Fibroblast of lung (primary cell): Measurements from ENCODE around the gene CHD2. TPM values are rescaled to one million over a fixed set of nuclear protein-coding genes. Genes with fewer than 3 reads are reported as not detected.
A peak's percentile ranks its signal among the peaks of the same experiment; 100 is the strongest.
"Not testable (repeated sequence)": the region's sequence is repeated elsewhere in the genome, so short reads cannot be mapped to it uniquely, and the experiment has no call there.

Source experiments
- DNase-seq, 2 donors: peaks; one replicate each; pipeline versions ENCODE4 v3.0.0 to v3.0.0-alpha.2; 2010; ENCODE audit warnings: low read depth in 2 of 2
- H2AFZ ChIP-seq: 2 replicates; pipeline ENCODE4 v1.5.1; 2012; ENCODE audit warnings: low read length, control low read depth, inconsistent platforms
- H3K27ac ChIP-seq: 2 replicates; pipeline ENCODE4 v1.5.1; 2011; ENCODE audit warnings: low read length, control low read depth; ENCODE audit not compliant: insufficient read depth
- H3K27me3 ChIP-seq: 2 replicates; pipeline ENCODE4 v1.5.1; 2011; ENCODE audit warnings: mild to moderate bottlenecking, low read length; ENCODE audit not compliant: control insufficient read depth, insufficient read depth
- H3K36me3 ChIP-seq: 2 replicates; pipeline ENCODE4 v1.5.1; 2011; ENCODE audit warnings: low read length; ENCODE audit not compliant: control insufficient read depth, insufficient read depth
- H3K4me1 ChIP-seq: 2 replicates; pipeline ENCODE4 v1.5.1; 2011; ENCODE audit warnings: low read length; ENCODE audit not compliant: control insufficient read depth, insufficient read depth; ENCODE audit errors: extremely low read depth
- H3K4me2 ChIP-seq: 2 replicates; pipeline ENCODE4 v1.5.1; 2011; ENCODE audit warnings: low read length, control low read depth; ENCODE audit not compliant: insufficient read depth; ENCODE audit errors: extremely low read depth
- H3K4me3 ChIP-seq, 4 experiments: fragments of 200-600 bp in 1 of 4; sonication (generic) in 1 of 4; replicated peaks in 1 of 4; 2 replicates each; pipeline ENCODE4 v1.5.1; 2011 to 2016; ENCODE audit warnings: low read length in 4 of 4, low read depth in 3 of 4, mild to moderate bottlenecking in 3 of 4, control low read depth in 2 of 4, inconsistent platforms in 1 of 4, mixed read lengths in 1 of 4; ENCODE audit not compliant: insufficient read depth in 1 of 4; ENCODE audit errors: control extremely low read depth in 1 of 4
- H3K79me2 ChIP-seq: 2 replicates; pipeline ENCODE4 v1.5.1; 2012; ENCODE audit warnings: mild to moderate bottlenecking, low read length, inconsistent platforms; ENCODE audit not compliant: control insufficient read depth, insufficient read depth
- H3K9ac ChIP-seq: 2 replicates; pipeline ENCODE4 v1.5.1; 2011; ENCODE audit warnings: mild to moderate bottlenecking, low read length, control low read depth; ENCODE audit not compliant: insufficient read depth
- H3K9me3 ChIP-seq: 2 replicates; pipeline ENCODE4 v1.5.1; 2012; ENCODE audit warnings: low read depth, low read length; ENCODE audit not compliant: control insufficient read depth, insufficient read depth
- H4K20me1 ChIP-seq: 2 replicates; pipeline ENCODE4 v1.5.1; 2011; ENCODE audit warnings: low read length; ENCODE audit not compliant: control insufficient read depth, insufficient read depth; ENCODE audit errors: extremely low read depth
- EZH2 ChIP-seq: IDR thresholded peaks from 2 replicates; pipeline ENCODE4 v1.5.1; 2012; ENCODE audit warnings: low read length, control low read depth, mild to moderate bottlenecking; ENCODE audit errors: missing control alignments
- polyA plus RNA-seq, 2 donors: library from polyadenylated mRNA; depleted of rRNA in 1 of 2; stranded (reverse) in 1 of 2; unstranded in 1 of 2; fragments of >200 nt; gene quantifications; 2 replicates each; pipeline ENCODE4 v1.2.1, GENCODE V29; 2011 to 2012; ENCODE audit warnings: missing spikeins in 1 of 2
- total RNA-seq: library from RNA; depleted of rRNA; stranded (reverse); fragments of >200 nt; gene quantifications from 2 replicates; pipeline ENCODE4 v1.2.1, GENCODE V29; 2014
- TF ChIP-seq, protein P1 (sequence below), 2 donors: IDR thresholded peaks in 1 of 2; conservative IDR thresholded peaks in 1 of 2; 1 replicate in 1 of 2; 2 replicates in 1 of 2; pipeline ENCODE4 v1.5.1; 2011 to 2012; ENCODE audit warnings: low read length in 2 of 2, control low read depth in 1 of 2, inconsistent platforms in 1 of 2, low read depth in 1 of 2, mild to moderate bottlenecking in 1 of 2

CHD2 gene
- total and polyA plus RNA-seq, 2 donors (not counting 1 experiment from before 2014, with no cell fraction given): 36.5 to 92.5 TPM

DNA sequence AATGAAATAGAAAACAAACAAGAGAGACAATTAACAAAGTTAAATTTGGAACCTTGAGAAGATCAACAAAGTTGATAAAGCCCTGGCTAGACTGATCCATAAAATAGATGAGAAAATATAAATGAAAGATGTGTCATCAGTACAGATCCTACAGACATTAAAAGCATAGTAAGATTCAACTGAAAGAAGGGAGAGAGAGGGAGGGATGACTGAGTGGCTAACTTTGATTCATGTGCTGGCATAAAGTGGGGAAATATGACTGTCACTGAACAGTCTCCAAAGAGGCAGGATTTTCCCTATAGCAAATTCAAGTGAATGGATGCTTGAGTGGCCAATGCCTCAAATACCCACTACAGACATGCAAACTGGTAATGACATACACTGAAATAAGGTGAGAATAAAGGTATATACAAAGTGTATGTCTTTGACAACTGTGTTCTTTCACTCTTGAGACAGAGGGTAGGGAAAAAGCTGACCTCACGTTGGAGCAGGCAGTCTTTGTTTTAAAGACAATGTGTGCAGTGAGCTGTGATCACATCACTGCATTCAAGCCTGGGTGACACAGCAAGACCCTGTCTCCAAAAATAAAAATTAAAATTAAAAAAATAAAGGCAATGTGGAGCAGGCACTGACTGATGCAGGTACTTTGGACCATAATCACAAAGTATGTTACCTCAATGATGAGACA lies 35.9 kb upstream of the CHD2 start:
- TF ChIP-seq, protein P1, sequence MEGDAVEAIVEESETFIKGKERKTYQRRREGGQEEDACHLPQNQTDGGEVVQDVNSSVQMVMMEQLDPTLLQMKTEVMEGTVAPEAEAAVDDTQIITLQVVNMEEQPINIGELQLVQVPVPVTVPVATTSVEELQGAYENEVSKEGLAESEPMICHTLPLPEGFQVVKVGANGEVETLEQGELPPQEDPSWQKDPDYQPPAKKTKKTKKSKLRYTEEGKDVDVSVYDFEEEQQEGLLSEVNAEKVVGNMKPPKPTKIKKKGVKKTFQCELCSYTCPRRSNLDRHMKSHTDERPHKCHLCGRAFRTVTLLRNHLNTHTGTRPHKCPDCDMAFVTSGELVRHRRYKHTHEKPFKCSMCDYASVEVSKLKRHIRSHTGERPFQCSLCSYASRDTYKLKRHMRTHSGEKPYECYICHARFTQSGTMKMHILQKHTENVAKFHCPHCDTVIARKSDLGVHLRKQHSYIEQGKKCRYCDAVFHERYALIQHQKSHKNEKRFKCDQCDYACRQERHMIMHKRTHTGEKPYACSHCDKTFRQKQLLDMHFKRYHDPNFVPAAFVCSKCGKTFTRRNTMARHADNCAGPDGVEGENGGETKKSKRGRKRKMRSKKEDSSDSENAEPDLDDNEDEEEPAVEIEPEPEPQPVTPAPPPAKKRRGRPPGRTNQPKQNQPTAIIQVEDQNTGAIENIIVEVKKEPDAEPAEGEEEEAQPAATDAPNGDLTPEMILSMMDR (conservative IDR thresholded peaks at IDR 0.05 in 1 of 2, IDR thresholded peaks at IDR 0.05 in 1 of 2; ENCODE audit: low read depth in 1 of 2, low read length in 2 of 2): no peak
- no peak for TF ChIP-seq EZH2

DNA sequence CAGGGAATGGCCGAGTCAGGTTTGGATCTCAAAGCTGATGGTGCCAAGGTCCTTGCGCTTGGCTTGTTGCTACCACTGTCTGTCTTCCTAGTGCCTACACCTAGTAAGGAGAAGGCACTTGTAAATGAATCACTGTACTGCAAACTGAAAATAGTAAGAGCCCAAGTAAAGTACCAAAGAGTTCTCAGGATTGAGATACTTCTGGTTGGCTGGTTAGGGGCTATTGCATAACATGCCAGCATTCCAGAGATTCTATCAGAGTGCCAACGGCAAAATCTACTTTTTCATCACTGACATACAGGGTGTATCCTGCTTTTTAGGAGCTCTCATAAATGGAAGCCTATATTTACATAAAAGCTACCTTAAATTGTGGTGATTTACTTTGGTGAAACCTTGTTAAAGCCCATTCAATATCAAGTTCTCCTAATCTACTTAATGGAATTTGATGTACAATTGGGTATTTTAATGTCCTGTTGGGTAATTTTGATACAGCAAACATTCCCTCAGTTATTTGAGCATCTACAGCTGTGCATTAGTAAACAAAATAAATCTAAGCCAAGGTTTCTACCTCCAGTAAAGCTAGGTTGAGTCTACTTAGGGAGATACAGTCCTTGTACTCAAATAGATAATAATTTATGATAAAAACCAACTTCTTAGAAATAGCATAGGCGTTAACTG lies 30.7 kb upstream of the CHD2 start:
- no peak overlapping the region for H3K4me3 ChIP-seq
- no peaks in the 10 kb centered on the region for H3K79me2 ChIP-seq
- TF ChIP-seq, protein P1 (conservative IDR thresholded peaks at IDR 0.05 in 1 of 2, IDR thresholded peaks at IDR 0.05 in 1 of 2; ENCODE audit: low read depth in 1 of 2, low read length in 2 of 2): no peak
- no peaks in the 10 kb centered on the region for H4K20me1 ChIP-seq
- peak in 1 of 2 donors; percentile 51 for DNase-seq
- H3K4me1 ChIP-seq: no peaks in the 10 kb centered on the region
- no peak overlapping the region for H3K4me2 ChIP-seq
- no peaks in the 10 kb centered on the region for H3K9me3 ChIP-seq
- H3K36me3 ChIP-seq: no peaks in the 10 kb centered on the region
- H3K27me3 ChIP-seq: no peaks in the 10 kb centered on the region
- H3K9ac ChIP-seq: no peak overlapping the region
- no peak overlapping the region for H2AFZ ChIP-seq
- no peak overlapping the region for H3K27ac ChIP-seq

More for the DNA sequence above, 35.9 kb upstream of the CHD2 start:
- H3K9me3 ChIP-seq: no peaks in the 10 kb centered on the region
- H3K27ac ChIP-seq: no peak overlapping the region
- no peaks in the 10 kb centered on the region for H4K20me1 ChIP-seq
- no peak for DNase-seq
- H3K9ac ChIP-seq: no peak overlapping the region
- no peaks in the 10 kb centered on the region for H3K27me3 ChIP-seq
- H3K36me3 ChIP-seq: no peaks in the 10 kb centered on the region
- H3K4me1 ChIP-seq: no peaks in the 10 kb centered on the region
- no peak overlapping the region for H2AFZ ChIP-seq
- no peaks in the 10 kb centered on the region for H3K79me2 ChIP-seq
- H3K4me2 ChIP-seq: no peak overlapping the region
- H3K4me3 ChIP-seq: no peak overlapping the region

DNA sequence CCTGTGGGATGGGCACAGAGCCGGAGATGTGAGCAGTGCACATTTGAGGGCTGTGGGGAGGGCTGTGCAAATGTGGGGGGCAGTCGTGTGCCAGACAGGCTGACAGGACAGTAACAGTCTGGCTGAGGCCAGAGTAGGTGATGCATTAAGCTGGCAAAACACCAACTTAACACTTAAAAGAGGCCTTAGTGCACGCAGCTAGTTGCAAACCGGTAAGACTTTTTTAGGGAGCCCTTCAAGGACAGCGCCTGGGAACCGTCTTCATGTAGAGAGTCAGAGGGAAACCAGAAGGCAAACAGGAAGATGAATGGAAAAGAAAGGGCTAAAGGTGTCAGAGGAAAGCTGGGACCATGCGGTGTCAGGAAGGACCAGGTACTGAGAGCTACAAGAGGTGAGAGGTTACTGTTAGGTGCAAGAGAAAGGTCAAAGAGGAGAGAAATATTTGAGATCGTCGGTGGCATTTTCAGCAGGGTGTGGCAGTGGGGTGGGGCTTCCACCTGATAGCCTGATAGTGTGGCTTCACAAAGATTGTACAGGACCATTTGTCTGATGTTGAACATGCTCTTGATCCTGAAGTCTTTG lies 30.0 kb upstream of the CHD2 start:
- H3K4me2 ChIP-seq: no peak overlapping the region
- H3K36me3 ChIP-seq: no peaks in the 10 kb centered on the region
- no peak overlapping the region for H3K9ac ChIP-seq
- no peaks in the 10 kb centered on the region for H3K4me1 ChIP-seq
- H3K27ac ChIP-seq: no peak overlapping the region
- peak overlapping the region; percentile 15 for H2AFZ ChIP-seq
- TF ChIP-seq, protein P1 (conservative IDR thresholded peaks at IDR 0.05 in 1 of 2, IDR thresholded peaks at IDR 0.05 in 1 of 2; ENCODE audit: low read depth in 1 of 2, low read length in 2 of 2): no peak
- no peak for TF ChIP-seq EZH2
- no peaks in the 10 kb centered on the region for H3K79me2 ChIP-seq
- no peak overlapping the region for H3K4me3 ChIP-seq
- H3K27me3 ChIP-seq: no peaks in the 10 kb centered on the region
- H4K20me1 ChIP-seq: no peaks in the 10 kb centered on the region
- peak in 1 of 2 donors; percentile 38 for DNase-seq
- no peaks in the 10 kb centered on the region for H3K9me3 ChIP-seq

DNA sequence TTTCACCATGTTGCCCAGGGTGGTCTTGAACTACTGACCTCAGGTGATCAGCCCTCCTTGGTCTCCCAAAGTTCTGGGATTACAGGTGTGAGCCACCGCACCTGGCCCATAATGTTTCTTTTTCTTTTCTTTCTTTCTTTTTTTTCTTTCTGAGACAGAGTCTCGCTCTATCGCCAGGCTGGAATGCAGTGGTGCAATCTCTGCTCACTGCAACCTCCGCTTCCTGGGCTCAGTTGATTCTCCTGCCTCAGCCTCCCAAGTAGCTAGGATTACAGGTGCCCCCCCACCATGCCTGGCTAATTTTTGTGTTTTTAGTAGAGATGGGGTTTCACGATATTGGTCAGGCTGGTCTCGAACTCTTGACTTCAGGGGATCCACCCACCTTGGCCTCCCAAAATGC lies 27.2 kb upstream of the CHD2 start:
- not testable (repeated sequence) for H3K4me1 ChIP-seq, H3K79me2 ChIP-seq, H3K4me3 ChIP-seq, DNase-seq, H3K9me3 ChIP-seq, H3K27ac ChIP-seq, H3K9ac ChIP-seq, H4K20me1 ChIP-seq, H3K36me3 ChIP-seq, H3K4me2 ChIP-seq, H2AFZ ChIP-seq, H3K27me3 ChIP-seq
